HG03139 (cell line): ENCODE measurements around the gene MLST8.
A peak's percentile ranks its signal among the peaks of the same experiment; 100 is the strongest.
"Not testable (repeated sequence)": the region's sequence is repeated elsewhere in the genome, so short reads cannot be mapped to it uniquely, and the experiment has no call there.

ENCODE experiments used
- ATAC-seq: cut with Tn5 transposase; IDR thresholded peaks from one replicate; pipeline ENCODE4 v1.9.1; 2021; ENCODE audit not compliant: unreplicated experiment

The MLST8 gene

GRCh38 chr16:2243031-2243528 is 37.8 kb downstream of the MLST8 start:
- no peak for ATAC-seq

- ATAC-seq: no peak
Measured at GRCh38 chr16:2243781-2244180, 38.5 kb downstream of the MLST8 start.

- no peak for ATAC-seq
Measured at GRCh38 chr16:2244301-2244700, 39.0 kb downstream of the MLST8 start.

GRCh38 chr16:2244926-2245795 is 39.9 kb downstream of the MLST8 start:
- ATAC-seq: no peak

- ATAC-seq: no peak
Measured at GRCh38 chr16:2246301-2246885, 41.1 kb downstream of the MLST8 start.

- ATAC-seq: no peak
Measured at GRCh38 chr16:2250652-2251295, 45.5 kb downstream of the MLST8 start.

- ATAC-seq: peak; percentile 81
Measured at GRCh38 chr16:2251296-2252111, 46.2 kb downstream of the MLST8 start, which contains the start of gene ECI1. Gene ECI1, minus strand, starts transcription at chr16:2251587. Its CDS starts 21 bp downstream, at chr16:2251566.

- ATAC-seq: no peak
Measured at GRCh38 chr16:2252806-2253148, 47.5 kb downstream of the MLST8 start.

- no peak for ATAC-seq
Measured at GRCh38 chr16:2253293-2253692, 48.0 kb downstream of the MLST8 start.

GRCh38 chr16:2256531-2257140 is 51.4 kb downstream of the MLST8 start:
- ATAC-seq: no peak

GRCh38 chr16:2257726-2258125 is 52.5 kb downstream of the MLST8 start:
- ATAC-seq: no peak

- not testable (repeated sequence) for ATAC-seq
Measured at GRCh38 chr16:2258530-2258929, 53.3 kb downstream of the MLST8 start.
